ENCODE data around the gene XCR1.
"Not testable (repeated sequence)": the region's sequence is repeated elsewhere in the genome, so short reads cannot be mapped to it uniquely, and the experiment has no call there.

The XCR1 gene, protein sequence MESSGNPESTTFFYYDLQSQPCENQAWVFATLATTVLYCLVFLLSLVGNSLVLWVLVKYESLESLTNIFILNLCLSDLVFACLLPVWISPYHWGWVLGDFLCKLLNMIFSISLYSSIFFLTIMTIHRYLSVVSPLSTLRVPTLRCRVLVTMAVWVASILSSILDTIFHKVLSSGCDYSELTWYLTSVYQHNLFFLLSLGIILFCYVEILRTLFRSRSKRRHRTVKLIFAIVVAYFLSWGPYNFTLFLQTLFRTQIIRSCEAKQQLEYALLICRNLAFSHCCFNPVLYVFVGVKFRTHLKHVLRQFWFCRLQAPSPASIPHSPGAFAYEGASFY

DNA sequence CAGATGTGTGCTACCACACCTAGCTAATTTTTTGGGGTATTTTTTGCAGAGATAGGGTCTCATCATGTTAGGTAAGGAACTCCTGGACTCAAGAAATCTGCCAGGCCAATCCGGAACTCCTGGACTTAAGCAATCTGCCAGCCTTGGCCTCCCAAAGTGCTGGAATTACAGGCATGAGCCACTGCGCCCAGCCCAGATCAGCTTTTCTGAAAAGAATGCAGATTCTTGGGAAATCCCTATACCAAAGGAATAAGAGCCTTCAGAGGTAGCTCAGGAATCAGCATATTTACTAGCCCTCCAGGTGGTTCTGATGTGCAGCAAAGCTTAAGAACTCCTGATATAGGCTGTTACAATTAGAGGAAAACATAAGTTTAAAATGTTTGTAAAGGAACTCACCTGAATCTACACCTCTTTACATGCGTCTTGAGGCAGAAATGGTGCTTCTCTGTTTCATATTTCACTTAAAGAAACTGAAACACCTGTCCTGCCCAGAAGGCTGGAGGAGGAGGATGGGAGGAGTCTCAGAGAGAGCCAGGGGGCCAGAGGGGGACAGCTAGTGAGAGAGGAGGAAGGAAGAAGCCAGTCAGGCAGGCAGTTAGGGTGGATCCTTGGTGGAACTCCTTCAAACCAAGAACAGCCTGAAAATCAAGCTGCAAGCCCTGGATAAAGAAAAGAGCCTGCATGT is at the start of gene XCR1:
Gene XCR1, minus strand, starts transcription at position 463 of the 685 bp plus-strand sequence. CDS start 5,536 bp downstream, outside the sequence.
- DNase-seq: no peak

DNA sequence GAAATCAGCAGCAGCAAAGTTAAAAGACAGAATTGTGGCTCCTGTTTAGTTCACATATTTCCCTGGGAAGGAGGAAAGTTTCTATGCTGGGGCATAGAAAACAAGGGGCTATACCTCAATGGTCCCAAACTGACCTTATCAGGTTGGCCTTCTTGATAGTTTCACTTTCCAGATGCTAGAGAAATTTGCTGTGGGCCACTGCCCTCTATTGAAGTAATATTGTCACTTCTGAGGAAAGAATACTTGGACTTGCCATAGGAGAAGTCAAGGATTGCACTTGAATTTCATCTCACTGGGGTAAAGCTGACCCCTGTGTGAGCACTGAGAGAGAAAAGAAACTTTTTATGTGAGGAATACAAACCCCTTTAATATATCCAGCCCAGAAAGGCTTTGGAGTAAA is 49.3 kb upstream of the XCR1 start:
- no peak for DNase-seq

DNA sequence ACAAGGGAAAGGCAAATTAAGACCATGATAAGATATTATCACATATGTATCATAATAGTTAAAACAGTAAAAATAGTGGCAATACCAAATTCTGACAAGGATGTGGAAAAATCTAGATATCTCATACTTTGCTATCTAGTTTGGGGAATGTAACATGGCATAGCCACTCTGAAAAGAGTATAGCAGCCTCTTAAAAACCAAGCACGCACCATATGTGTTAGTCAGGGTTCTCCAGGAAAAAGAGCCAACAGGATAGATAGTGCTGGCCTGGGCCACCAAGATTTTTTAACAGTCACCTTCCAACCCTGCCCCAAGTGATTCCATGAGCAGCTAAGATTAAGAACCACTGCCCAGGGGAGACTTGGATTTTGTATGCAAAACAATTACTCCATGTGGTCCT is 48.5 kb upstream of the XCR1 start:
- DNase-seq: no peak

DNA sequence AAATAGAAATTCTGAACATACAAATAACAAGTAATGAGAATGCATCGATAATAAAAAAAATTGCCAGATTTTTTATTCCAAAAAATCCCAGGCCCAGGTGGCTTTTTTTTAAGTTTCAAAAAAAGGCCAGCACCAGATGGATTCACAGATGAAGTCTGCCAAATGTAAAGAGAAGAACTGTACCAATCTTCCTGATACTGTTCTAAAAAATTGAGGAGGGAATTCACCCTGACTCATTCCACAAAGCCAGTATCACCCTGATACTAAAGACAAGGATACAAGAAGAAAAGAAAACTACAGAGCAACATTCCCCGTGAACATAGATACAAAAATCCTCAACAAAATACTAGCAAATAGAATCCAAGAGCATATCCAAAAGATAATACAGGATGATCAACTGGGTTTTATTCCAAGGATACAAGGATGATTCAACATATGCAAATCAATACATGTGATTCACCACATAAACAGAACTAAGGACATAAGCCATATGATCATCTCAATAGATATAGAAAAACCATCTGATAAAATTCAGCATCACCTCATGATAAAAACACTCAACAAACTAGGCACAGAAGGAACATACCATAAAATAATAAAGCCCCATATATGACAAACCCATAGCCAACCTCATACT is 44.1 kb upstream of the XCR1 start:
- DNase-seq: no peak

DNA sequence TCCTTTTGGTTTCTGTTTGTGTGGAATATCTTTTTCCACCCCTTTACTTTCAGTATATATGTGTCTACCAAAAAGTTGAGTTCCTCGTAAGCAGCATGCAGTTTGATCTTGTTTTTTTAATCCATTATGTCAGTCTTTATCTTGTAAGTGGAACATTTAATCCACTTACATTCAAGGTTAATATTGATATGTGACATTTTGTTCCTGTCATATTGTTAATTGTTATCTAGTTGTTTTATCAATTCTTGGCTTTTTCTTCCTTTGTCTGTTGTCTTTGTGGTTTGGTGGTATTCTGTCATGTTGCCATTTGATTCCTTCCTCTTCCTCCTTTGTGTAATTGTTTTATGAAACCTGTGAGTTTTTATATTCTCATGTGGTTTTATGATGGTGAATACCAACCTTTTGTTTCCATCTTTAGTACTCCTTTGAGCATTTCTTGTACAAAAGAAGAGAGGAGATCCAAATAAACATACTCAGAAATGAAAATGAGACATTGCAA is 43.4 kb upstream of the XCR1 start:
- no peak for DNase-seq

DNA sequence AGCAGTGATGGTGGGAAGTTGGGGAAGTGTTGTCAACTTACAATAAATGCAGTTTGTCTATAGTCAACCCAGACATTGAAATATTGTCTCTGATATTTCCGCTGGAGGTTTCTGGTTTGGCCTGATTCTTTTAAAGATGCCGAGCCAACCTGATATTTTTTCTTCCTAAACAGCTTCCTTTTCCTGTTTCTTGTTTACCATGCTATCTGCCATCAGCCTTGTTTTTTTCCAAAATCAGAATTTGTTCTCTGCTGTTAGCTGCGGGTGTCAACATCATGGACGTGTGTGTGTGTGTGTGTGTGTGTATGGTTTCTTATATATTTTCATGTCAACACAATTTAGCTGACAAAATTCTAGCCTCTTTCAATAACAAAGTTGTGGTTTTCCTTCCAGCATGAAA is 41.2 kb upstream of the XCR1 start:
- no peak for DNase-seq

DNA sequence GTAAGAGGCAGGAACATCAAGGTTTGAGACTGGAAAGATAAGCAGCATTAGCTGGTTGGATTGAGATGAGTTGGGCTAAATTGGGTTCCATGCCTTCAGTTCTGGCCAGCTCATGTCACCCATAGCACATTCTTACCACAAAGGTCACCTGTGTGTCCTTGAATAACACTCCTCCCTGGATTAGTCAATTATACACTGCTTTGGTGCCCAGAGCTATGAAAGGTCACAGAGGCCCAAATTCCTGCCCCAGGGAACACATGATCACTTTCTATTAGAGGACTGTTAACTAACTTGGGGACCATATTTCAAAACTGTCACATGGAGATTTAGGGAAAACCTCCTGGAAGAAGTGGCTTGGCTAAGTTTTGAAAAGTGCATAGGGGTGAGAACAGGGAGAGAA is 40.1 kb upstream of the XCR1 start:
- DNase-seq: no peak

DNA sequence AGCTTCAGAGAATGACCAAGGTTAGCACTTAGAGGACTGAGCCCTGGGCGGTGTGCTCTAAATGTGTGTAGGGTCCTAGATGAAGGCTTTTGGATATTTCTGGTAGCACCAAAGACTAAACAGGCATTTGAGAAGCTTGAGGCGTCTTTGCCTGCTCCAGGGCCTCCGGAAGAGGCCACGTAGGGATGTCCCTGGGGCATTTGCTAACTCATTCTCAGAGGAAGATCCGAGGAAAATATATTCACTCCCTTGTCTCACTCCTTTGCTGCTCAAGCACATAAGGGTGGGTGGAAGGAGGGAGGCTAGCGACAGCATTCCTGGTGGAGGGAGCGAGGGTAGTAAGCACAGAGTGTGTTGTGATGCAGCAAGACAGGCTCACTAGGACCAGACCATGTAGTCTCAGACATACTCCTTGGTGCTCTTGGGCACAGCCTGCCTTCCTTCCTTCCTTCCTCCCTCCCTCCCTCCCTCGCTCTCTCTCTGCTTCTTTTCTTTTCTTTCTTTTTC is 38.5 kb upstream of the XCR1 start:
- DNase-seq: no peak

DNA sequence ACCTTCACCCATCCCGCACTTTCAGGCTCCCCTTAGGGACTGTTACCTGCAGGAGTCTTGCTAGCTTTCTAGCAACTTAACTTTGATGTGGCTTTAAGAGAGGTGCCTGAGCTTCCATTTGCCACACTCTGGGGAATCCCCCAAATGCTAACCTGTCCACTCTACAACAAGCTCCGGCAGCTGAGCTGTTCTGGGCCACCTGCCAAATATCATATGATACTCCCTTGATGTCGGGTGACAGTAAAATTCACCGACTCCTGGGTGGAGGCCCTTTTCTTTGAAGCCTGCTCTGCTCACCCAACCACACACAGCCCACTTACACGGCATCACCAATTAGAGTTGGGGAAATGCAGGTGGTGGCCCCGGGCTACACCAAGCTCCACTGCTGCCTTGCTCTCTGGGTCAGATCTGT is 38.0 kb upstream of the XCR1 start:
- DNase-seq: no peak

DNA sequence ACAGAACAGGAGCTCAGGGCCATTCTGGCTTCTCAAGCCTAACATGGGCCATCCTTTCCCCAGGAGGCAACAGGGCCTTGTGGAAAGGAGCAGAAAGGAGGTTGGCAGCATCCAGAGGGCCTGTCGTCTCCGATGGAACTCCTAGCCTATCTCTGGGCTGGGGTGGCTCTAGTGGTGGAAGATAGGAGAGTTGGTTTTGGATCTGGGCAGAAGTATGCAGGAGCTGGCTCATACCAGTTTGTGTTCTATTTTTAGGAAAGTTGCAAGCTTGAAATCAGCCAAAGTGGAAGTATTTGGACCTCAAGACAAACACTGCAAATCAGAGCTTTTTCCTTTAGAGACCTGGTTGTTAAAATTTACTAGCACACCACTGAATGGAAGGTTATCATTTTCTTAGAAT is 35.4 kb upstream of the XCR1 start:
- DNase-seq: no peak

DNA sequence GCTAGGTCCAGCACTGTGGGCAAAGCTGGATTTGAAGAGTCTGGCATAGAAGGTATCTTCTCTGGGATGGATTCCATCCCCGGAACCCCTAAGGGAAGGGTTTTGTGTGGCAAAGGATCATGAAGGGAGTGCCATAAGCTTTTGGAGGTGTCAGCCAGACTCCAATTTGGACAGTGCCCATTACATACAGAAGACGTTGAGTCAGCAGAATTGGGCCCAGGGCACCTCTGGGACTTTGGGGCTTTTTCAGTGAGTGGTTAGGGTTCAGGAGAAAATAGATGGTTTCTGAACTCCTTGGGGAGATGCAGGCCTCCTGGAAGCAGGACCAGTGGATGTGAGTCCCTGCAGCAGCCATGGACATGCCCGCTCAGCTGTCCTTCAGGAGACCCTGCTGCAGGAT is 34.6 kb upstream of the XCR1 start:
- no peak for DNase-seq

DNA sequence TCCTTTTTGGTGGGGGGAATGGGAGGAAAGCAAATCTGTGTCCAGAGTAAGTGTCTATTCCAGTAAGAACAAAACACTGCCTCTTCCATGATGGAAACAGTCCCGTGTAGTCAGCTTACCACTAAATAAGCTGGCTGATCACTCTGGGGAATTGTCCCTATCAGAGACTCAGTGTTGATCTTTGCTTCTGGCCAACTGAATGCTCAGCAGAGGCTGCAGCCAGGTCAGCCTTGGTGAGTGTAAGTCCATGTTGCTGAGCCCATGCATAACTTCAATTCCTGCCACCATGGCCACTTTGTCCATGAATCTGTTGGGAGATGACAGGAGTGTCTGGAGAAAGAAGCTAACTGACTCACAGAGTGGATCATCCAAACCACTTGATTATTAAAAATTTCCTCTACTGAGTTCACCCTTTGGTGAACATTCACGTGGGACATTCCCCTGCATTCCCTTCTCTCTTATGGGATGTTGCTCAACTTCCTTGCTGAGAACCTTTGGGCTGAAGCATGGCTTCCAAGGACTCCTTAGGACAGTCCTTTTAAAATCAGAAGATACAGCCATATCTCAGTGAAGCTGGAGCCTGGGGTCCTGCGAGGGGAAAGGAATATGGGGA is 33.9 kb upstream of the XCR1 start:
- DNase-seq: no peak

DNA sequence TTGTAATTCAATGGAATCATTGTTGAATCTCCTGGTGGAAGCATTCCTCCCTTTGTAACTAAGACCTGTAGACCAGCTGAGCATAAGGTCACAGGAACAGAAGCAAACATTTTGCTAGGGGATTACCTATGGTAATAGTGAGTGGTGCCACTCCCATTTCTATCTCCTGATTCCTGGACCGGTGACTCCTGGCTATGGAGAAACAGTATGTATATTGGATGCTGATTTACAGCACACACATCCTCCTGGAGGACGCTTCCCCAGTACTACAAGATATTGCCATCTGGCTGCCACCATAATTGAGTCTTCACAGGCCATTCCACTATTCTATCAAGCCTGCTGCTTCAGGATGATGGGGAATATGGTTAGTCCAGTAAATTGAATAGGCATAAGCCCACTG is 33.3 kb upstream of the XCR1 start:
- DNase-seq: no peak

DNA sequence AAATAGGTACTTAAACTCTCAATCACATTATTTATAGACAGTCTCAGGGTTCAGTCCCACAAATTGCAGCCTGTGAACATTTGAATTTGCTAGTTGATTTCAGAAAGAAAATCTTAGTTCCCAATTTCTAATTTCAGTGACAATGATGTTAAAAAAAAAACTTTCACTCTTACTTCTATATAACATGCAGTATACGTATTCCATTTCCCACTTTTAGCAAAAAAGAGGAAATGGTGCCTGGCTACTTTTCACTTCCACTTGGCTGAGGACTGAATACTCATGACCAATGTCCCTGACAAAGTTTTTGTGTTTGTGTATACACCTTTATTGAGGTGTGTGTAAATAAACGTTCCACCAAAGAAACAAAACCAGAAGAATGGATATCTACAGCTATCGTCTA is 32.1 kb upstream of the XCR1 start:
- no peak for DNase-seq

DNA sequence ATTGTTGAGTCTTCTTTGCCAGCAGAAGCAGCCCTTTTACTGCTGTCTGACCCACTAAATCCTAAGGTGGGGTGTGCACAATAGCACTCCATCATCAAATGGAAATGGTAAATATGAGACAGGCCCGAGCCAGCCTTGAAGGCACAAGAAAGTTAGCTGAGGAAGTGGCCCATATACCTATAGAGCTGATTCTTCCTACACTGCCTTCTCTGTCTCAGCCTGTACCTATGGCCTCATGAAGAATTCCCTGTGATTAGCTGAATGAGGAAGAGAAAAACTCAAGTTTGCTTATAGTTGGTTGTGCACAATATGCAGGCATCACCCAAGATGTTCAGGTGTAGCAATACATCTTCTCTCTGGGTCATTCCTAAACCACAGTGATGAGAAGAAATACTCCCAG is 31.7 kb upstream of the XCR1 start:
- DNase-seq: no peak

DNA sequence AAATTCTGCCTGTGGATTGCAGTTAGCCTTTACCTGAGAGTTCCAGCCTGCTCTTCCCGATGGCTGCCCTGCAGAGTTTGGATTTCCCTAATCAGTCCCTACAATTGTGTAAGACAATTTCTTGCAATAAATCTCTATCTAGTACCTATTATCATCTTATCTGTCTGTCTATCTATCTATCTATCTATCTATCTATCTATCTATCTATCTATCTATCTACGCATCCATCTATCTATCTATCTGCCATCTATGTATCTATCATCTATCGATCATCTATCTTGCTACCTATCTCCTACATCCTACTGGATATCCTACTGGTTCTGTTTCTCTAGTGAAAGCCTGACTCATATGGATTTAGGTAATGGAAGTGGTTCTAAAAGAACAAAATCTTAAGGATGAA is 30.4 kb upstream of the XCR1 start:
- DNase-seq: no peak

DNA sequence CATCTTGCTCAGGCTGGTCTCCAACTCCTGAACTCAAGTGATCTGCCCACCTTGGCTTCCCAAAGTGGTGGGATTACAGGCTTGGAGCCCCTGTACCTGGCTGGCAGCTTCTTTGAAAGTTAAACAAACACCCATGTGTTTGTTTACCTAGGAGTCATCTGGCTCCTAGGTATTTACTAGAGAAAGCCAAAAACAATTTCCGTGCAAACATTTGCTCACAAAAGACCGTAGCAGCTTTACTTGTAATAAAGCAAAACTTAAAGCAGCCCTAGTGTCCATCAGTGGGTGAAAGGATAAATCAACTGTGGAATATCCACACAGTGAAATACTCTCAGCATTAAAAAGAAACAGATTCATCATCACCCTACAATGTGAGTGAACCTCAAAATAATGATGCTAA is 29.4 kb upstream of the XCR1 start:
- no peak for DNase-seq

DNA sequence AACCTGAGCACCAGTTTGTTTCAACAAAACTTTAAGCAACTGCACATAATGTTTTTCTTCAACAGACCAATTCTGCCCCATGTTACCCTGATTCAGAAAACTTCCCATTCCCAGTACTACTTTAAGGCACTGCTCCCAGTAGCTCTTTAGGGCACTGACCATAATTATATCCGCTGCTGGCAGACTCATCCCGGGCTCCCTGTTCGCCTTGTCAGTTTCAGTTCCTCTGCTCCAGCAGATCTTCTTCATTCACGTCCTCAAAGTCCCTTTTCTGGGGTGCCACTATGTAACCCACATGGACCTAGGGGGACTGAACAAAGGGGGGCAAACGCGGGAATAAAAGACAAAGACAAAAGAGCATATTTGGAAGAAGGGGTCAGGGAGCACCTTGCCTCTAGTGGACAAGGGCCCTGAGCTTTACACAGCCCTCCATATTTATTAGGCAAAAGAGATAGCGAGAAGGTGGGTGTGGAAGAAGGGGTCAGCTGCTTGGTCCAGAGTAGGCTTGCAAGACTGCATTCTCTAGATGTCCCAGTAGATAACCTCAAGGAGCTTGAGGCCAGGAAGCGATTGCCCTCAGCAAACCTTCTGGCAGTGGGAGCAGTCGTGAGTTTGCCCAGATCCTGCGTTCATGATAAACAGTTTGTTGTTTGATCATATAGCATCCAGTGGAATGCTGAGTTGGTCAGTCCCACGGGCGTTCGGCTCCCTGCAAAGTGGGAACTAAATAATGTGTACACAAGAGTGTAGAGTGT is 26.7 kb upstream of the XCR1 start:
- not testable (repeated sequence) for DNase-seq

DNA sequence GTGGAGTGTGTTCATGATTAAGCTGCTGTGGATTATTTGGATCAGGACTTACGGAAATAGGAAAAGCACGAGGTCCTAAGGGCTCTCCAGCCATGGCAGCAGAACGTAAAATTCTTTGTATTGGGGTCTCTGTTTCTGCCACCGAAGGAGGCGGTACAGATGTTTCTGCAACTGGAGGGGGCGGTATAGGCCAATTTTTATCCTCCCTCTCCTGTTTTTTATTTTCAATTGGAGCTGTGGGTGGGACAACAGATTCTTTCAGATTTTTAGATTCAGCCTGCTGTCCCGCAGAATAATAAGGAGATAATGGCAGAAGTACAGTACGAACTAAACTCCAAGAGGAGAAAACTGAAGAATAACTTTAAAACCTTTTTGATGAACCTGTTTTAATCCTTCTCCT is 26.0 kb upstream of the XCR1 start:
- not testable (repeated sequence) for DNase-seq

DNA sequence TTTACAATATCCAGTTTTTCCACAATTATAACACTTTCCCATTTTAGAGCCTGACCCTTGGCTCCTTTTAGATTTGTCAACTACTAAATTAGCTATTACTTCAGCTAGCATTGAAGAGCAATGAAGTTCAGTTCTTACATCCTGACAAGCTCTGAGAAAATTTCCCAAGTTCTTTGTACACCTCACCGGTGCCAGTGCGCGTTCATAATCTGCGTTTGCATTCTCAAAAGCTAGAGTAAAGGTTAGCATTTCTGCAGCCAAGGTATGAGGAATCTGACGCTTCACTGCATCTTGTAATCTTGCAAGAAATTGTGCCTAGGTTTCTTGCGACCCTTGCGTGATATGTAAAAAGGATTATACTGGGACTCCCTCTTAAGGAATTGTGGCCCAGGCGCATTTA is 25.2 kb upstream of the XCR1 start:
- no peak for DNase-seq

DNA sequence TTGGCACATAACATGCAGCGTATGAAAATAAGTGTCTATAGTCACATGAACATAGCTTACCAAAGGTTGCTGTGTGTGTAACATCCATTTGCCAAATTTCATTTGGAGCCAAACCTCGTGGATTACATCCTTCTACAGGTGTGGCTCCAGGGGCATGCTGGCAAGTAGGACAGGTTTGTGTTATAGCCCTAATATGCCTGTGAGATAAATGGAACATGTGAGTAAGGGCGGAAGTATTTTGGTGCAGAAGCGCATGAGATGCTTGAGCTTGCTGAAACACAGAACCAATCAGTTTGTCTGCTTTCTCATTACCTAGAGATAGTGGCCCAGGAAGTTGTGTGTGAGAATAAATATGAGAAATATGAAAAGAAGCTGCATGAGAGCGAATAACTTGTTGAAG is 21.8 kb upstream of the XCR1 start:
- no peak for DNase-seq

DNA sequence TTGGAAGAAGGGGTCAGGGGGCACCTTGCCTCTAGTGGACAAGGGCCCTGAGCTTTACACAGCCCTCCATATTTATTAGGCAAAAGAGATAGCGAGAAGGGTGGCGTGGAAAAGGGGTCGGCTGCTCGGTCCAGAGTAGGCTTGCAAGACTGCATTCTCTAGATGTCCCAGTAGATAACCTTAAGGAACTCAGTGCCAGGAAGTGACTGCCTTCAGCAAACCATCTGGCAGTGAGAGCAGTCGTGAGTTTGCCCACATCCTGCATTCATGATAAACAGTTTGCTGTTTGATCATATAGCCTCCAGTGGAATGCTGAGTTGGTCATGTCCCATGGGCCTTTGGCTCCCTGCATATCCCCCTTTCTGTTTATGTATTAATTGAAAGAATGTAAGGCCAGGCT is 18.9 kb upstream of the XCR1 start:
- not testable (repeated sequence) for DNase-seq

DNA sequence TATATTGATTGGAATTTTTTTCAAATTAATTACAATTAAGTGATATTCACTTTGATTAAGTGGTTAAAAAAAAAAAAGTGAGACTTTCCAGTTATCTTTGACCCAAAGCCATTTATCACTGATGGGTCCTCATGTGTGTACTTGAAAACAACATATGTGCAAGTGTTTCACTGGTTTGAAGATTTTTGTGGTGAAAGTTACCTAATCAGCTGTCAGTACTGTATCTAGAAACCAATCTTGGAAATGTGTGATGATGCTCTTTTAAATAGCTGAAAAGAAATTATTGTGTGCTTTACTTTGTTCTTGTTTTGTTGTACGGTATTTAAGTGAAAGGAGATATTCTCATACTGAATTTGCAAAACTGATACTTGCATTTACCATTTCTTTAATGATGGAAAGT is 11.6 kb upstream of the XCR1 start:
- DNase-seq: no peak

All from fibroblast of skin of right quadriceps (primary cell).